Measurements from ENCODE around the gene OR1D5.

DNA sequence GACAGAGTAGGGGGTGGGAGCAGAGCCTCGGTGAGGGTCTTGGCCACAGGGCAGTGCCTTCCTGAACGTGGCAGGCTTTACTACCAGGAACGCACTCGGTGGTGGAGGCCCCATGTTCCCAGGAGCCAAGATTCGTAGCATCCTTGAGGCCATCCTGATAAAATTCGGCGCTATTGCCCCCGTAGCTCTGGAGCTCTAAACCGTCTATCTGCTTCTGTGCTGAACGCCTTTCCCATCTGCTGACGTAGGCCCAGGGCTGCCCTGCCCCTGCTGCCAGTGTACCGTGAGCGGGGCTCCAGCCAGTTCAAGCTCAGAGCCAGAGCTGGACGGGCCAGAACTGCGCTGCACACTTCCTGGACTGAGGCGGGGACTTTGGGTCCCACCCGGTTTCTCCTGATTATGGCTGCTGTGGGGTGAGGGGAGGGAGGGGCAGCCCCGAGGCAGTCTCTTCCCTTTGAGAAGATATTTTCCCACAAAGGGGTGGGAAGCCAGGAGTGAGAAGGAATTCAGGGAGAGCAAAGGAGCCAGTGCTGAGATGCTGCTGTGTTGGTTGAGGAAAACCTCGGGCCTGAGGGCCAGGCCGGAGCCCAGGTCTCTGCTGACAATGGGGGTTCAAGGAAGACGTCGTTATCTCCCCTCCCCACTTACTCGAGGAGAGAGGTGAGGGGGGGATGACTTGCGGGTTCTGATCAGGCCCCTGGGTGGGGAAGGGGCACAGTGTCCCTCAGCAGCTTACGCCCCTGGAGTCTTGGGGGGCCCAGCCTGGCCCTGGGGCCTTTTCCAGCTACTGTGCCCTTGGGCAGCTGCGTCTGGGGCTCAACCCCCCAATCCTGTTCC lies 29.4 kb downstream of the OR1D5 start:
- TF ChIP-seq POLR2A (IDR thresholded peaks at IDR 0.05; ENCODE audit: borderline replicate concordance, extremely low read depth, insufficient read depth, insufficient read length) (no peak), RAD21 (IDR thresholded peaks at IDR 0.05; ENCODE audit: low read depth) (no peak), EZH2phosphoT487 (IDR thresholded peaks at IDR 0.05; ENCODE audit: borderline replicate concordance) (no peak), POLR2AphosphoS5 (IDR thresholded peaks at IDR 0.05; ENCODE audit: low read depth, low read length) (no peak), SRF (IDR thresholded peaks at IDR 0.05; ENCODE audit: low read depth) (no peak)
- TF ChIP-seq, protein P1, sequence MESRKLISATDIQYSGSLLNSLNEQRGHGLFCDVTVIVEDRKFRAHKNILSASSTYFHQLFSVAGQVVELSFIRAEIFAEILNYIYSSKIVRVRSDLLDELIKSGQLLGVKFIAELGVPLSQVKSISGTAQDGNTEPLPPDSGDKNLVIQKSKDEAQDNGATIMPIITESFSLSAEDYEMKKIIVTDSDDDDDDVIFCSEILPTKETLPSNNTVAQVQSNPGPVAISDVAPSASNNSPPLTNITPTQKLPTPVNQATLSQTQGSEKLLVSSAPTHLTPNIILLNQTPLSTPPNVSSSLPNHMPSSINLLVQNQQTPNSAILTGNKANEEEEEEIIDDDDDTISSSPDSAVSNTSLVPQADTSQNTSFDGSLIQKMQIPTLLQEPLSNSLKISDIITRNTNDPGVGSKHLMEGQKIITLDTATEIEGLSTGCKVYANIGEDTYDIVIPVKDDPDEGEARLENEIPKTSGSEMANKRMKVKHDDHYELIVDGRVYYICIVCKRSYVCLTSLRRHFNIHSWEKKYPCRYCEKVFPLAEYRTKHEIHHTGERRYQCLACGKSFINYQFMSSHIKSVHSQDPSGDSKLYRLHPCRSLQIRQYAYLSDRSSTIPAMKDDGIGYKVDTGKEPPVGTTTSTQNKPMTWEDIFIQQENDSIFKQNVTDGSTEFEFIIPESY (IDR thresholded peaks at IDR 0.05; ENCODE audit: extremely low read depth, insufficient replicate concordance, low read length), result no peak
- TF ChIP-seq, protein P2, sequence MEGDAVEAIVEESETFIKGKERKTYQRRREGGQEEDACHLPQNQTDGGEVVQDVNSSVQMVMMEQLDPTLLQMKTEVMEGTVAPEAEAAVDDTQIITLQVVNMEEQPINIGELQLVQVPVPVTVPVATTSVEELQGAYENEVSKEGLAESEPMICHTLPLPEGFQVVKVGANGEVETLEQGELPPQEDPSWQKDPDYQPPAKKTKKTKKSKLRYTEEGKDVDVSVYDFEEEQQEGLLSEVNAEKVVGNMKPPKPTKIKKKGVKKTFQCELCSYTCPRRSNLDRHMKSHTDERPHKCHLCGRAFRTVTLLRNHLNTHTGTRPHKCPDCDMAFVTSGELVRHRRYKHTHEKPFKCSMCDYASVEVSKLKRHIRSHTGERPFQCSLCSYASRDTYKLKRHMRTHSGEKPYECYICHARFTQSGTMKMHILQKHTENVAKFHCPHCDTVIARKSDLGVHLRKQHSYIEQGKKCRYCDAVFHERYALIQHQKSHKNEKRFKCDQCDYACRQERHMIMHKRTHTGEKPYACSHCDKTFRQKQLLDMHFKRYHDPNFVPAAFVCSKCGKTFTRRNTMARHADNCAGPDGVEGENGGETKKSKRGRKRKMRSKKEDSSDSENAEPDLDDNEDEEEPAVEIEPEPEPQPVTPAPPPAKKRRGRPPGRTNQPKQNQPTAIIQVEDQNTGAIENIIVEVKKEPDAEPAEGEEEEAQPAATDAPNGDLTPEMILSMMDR (IDR thresholded peaks at IDR 0.05 in 2 of 3, conservative IDR thresholded peaks at IDR 0.05 in 1 of 3; ENCODE audit: borderline replicate concordance in 1 of 3, insufficient read depth in 1 of 3, low read depth in 2 of 3, low read length in 2 of 3), result no peak
- TF ChIP-seq, protein P3, sequence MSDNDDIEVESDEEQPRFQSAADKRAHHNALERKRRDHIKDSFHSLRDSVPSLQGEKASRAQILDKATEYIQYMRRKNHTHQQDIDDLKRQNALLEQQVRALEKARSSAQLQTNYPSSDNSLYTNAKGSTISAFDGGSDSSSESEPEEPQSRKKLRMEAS (IDR thresholded peaks at IDR 0.05), result no peak
- TF ChIP-seq, protein P4, sequence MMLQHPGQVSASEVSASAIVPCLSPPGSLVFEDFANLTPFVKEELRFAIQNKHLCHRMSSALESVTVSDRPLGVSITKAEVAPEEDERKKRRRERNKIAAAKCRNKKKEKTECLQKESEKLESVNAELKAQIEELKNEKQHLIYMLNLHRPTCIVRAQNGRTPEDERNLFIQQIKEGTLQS (IDR thresholded peaks at IDR 0.05), result no peak
